PFSK-1 (cell line): ENCODE measurements around the gene PDE6A.

Source experiments
- FOXP2 ChIP-seq: optimal IDR thresholded peaks from 2 replicates; pipeline ENCODE3; 2011; ENCODE audit warnings: borderline replicate concordance, control low read depth, inconsistent platforms; ENCODE audit not compliant: insufficient read depth; ENCODE audit errors: extremely low read length, extremely low read depth
- POLR2AphosphoS5 ChIP-seq: IDR thresholded peaks from 2 replicates; pipeline ENCODE4 v1.6.1; 2012; ENCODE audit warnings: low read depth, mild to moderate bottlenecking, control low read depth, low read length, moderate library complexity
- REST ChIP-seq, 2 experiments: IDR thresholded peaks; 2 replicates each; pipeline versions ENCODE4 v1.6.1 to v1.8.0; 2011 to 2012; ENCODE audit warnings: low read depth in 2 of 2, low read length in 2 of 2, control low read depth in 1 of 2, inconsistent platforms in 1 of 2, mild to moderate bottlenecking in 1 of 2, moderate library complexity in 1 of 2; ENCODE audit not compliant: insufficient read depth in 1 of 2
- SIN3A ChIP-seq: IDR thresholded peaks from 2 replicates; pipeline ENCODE4 v1.6.1; 2012; ENCODE audit warnings: mild to moderate bottlenecking, low read length, moderate library complexity, borderline replicate concordance; ENCODE audit not compliant: insufficient read depth
- TAF1 ChIP-seq: IDR thresholded peaks from 2 replicates; pipeline ENCODE4 v1.6.1; 2012; ENCODE audit warnings: low read length, control low read depth, borderline replicate concordance; ENCODE audit not compliant: insufficient read depth

DNA sequence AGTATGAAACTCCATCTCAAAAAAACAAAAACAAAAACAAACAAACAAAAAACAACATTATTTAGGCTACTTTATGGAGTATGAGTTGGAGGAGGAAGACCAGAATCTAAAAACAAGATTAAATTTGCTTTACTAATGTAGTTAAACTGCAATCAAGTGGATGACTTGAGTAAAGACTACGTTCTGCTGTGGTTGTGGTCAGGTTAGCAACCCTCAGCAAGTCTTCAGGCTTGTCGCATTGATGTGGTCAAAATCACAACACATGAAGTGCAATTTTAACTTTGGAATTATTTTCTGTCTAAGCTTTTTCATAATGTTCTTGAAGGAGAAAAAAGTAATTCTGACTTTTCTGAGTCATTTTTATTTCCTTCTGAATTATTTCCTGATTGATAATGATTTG lies 43.1 kb downstream of the PDE6A start:
- TF ChIP-seq REST (IDR thresholded peaks at IDR 0.05; ENCODE audit: insufficient read depth in 1 of 2, low read depth in 2 of 2, low read length in 2 of 2) (no peak), SIN3A (no peak), TAF1 (no peak), POLR2AphosphoS5 (no peak), FOXP2 (no peak)
